ENCODE results near the gene NTRK2.

The NTRK2 gene

DNA sequence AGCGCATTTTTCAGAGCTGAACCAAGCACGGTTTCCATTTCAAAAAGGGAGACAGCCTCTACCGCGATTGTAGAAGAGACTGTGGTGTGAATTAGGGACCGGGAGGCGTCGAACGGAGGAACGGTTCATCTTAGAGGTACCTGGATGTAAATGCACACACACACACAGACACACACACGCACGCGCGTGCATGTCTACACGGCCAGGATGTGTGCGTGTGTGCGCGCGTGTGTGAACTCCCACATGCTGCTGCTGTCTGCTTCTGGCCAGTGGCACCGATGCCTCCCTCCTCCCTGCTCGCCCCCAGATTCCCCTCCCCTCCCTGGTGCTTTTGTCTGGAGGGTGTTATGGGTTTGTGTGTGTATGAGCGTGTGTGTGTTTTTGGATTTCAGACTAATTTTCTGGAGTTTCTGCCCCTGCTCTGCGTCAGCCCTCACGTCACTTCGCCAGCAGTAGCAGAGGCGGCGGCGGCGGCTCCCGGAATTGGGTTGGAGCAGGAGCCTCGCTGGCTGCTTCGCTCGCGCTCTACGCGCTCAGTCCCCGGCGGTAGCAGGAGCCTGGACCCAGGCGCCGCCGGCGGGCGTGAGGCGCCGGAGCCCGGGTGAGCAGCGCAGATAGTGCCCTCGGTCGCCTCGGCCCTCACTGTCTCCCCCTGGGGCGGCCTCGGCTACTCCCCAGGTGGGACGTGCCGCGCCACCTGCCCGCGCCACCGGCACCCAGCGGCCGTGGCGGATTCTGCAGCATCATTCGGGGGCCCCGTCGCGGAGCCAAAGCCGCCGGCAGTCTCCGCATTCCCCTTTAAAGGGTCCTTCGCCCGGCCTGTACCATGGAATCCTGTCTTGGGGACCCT lies at the start of gene NTRK2:
NTRK2 (plus strand) TSS at position 442 of the 850 bp plus-strand sequence. CDS start 1,020 bp downstream, outside the sequence.
- no peak for DNase-seq (ENCODE audit: low spot score)

DNA sequence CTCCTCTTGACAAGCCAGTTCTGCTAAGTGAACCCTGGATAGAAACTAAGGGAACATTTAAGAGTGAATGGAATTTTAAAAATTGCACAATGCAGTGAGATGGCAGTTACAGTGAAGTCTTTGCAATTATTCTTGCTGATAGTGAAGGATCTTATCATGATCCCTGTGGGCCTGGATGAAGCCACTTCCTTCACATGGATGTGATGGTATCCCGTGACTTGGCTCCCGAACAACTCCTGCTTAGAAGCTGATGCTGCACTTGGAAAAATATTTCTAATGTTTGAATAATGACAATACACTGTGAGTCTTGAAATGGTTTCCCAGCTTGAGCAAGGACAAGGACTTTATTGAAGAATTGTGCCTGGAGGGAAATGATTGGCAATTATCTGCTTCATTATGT lies 49.2 kb upstream of the NTRK2 start:
- no peak for DNase-seq (ENCODE audit: low spot score)

DNA sequence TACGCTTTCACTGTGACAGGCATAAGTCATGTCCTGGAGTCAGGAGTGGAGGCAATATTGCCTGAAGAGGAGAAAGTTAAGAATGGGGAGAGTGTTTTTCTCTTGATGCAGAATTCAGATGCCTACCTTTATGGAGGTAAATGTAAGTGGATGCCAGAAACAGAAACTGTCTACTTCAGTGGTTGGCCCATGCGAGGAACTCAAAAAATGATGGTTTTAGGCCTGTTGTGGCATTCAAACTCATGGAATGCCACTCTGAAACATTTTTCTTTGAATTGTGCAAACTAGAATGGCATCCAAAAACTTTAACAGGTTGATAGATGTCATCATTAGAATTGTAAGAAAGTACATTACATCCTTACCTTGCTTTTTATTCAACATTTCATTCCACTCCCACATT lies 47.7 kb upstream of the NTRK2 start:
- DNase-seq (ENCODE audit: low spot score) = no peak

DNA sequence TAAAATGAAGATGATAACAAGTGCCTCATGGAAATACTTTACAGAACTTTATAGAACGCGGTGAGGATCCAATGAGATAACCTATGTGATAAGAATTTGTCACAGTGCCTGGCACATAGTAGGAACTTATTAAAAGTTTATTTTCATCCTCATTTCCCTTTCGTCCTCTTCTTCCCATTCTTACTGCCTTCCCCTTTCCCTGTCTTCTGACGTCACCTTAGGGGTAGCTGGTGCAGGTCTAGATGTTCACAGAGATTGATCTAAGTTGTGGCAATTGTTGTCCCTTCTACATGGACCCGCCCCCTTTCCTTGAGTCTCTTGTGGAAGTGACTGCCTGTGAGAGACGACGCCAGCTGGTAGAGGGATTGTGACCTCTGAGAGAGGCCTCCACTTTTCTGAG lies 46.5 kb upstream of the NTRK2 start:
- no peak for DNase-seq (ENCODE audit: low spot score)

DNA sequence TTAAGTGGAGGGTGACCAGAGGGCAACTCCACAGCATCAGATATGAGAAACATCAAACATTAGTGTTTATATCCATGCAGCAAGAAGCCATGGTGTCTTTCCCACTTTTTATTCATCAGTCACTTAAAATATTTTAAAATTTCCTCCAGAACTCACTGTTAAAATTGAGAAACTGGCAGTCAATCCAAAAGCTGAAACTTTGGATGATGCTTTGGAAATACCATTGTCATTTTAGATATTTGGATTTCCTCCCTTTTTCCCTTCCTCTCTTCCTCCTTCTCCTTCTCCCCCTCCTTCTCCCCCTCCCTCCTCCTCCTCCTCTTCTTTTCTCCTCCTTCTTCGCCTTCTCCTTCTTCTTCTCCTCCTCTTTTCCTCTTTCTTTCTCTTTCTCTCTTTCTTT lies 33.1 kb upstream of the NTRK2 start:
- no peak for DNase-seq (ENCODE audit: low spot score)

DNA sequence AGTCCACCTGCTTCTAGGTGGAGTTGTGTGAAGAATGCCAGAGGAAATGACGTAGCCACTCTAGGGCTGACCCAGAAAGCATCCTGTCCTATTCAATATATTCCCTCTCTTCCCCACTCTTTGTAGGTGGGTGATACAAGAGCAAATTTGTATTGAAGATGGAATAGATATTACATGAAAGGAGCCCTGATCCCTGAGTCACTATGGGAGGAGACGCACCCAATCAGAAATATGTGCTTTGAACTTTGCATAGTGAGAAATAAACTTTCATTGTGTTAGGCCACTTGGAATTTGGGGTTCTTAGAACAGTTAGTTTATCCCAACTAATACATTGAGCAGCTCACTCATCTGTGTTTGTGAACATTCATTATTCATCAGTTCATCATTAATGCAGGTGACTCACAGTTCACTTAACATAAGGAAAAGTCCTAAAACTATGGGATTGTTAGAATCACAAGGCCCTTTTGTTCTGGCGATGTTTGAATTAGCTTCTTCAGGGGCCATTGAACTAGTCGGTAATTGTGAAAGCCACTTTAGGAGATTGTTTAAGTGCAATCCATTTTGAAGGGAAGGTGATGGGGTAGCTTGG lies 26.9 kb upstream of the NTRK2 start:
- DNase-seq (ENCODE audit: low spot score) = no peak

DNA sequence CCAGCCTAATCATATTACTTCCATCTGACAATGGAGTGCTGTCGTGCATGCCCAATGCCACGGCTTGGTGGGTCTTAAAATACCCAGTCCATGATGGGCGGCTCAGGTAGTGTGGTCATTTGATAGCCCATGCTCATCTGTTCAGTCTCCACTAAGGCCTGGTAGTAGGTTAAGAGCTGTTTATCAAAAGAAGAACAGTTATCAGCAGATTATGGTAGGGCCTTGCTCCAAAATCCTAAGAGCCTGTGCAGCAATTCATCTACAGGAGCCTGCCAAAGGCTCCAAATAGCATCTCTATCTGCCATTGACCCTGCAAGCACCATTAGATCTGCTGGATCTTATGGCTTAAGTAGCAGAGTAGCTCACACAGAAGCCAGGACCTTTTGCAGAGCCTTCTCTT lies 21.8 kb upstream of the NTRK2 start:
- DNase-seq (ENCODE audit: low spot score) = no peak

DNA sequence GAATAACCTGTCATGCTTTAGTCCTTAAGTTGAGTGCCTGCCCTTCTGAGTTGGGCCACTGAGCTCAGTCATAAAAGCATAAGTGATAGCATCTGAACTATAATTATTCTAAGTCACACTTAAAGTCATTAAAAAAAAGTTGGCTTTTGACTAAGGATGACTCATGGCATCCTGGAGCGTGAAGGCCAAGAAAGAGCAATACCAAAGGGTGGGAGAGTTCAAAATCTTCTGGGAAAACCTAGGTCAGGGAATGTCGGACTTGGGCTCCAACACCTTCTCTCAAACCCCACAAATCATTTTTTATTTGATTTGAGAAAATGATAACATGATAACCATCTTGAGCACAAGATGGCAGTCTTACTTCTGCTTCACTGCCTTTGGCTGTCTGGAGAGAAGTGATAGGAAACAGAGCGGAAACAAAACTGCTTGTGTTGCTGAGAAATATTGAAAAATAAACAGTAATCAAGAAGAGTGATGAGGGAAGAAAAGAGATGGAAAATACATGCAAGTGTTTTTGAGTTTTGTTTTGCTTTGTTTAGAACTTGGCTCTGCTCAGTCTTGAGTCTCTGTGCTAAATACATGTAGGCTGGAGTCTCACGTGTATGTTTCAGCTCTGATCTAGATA lies 16.9 kb upstream of the NTRK2 start:
- DNase-seq (ENCODE audit: low spot score) = no peak

DNA sequence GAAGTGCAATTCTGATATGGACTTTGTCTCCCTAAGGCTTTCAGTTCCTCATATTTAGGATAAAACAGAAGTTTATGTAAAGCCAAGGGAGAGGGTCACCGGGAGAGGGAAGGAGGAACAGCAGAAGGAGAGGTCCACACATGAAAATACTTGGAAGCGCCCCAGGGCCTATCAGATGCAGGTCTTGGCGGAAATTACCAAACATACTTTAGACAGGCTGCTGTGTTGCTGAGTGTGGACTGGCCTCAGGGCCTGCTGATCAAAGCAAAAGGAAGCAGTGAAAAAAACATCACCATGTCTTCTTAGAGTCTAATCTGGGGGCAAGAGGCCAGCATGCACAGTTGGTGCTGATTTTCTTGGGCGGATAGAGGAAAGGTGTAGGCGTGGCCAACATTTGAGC lies 14.1 kb upstream of the NTRK2 start:
- no peak for DNase-seq (ENCODE audit: low spot score)

DNA sequence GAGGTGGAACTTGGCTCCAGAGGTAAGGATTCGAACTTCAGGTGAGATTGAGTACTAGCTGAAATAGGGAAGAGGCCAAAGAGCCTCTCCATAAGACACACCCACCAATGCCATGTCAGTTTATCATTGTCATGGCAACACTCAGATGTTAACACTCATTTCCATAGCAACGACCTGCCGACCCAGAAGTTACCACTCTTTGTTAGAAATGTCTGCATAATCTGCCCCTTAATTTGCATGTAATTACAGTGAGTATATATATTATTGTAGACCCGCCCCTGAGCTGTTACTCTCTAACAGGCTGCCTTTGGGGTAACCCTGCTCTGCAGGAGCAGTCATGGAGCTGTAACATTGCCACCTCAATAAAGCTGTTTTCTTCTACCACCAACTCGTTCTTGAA lies 10.2 kb upstream of the NTRK2 start:
- DNase-seq (ENCODE audit: low spot score) = no peak

DNA sequence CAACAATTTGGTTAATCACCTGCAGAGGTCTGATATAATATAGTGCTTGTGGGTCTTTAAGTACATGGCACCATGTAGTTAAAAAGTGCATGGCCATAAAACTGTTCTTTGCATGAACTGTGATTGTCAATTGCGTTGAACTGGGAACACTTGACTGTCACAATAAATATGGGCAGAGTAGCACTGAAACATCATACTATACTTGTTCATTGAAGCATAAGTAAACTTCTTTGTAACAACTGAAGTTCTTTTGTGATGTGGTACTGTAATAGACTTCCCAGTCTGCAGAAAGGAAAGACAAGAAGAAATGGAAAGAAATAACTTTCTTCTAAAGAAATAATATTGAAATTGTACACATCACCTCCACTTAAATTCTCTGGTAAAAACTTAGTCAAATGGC lies 9.8 kb upstream of the NTRK2 start:
- DNase-seq (ENCODE audit: low spot score) = no peak

DNA sequence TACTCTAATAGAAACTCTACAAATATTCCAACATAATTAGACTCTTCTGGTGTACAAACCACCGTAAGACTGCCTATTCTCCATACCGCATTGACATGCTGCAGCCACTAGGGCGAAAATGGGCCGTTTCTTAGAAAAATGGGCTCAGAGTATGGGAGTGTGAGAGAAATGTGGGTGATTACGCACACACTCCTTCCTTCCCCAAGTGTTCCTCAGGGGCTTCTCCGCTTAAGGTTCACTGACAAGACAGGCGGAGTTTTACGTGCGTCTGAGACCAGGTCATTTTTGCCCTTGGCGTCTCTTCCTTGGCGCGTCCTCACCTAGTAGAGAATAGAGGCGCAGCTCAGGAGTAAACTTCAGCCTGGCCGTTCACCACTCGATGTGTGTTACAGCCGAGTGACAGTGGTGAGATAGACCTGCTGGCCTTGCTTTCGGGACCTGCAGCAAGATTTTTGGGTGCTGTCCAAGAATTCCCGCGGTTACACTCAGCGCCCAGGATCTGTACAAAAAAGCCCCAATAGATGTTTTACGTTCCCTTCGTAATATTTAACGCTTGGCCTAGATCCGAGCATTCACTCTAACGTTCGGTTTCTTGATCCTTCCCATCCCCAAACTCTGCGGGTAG lies 1.8 kb upstream of the NTRK2 start:
- no peak for DNase-seq (ENCODE audit: low spot score)

DNA sequence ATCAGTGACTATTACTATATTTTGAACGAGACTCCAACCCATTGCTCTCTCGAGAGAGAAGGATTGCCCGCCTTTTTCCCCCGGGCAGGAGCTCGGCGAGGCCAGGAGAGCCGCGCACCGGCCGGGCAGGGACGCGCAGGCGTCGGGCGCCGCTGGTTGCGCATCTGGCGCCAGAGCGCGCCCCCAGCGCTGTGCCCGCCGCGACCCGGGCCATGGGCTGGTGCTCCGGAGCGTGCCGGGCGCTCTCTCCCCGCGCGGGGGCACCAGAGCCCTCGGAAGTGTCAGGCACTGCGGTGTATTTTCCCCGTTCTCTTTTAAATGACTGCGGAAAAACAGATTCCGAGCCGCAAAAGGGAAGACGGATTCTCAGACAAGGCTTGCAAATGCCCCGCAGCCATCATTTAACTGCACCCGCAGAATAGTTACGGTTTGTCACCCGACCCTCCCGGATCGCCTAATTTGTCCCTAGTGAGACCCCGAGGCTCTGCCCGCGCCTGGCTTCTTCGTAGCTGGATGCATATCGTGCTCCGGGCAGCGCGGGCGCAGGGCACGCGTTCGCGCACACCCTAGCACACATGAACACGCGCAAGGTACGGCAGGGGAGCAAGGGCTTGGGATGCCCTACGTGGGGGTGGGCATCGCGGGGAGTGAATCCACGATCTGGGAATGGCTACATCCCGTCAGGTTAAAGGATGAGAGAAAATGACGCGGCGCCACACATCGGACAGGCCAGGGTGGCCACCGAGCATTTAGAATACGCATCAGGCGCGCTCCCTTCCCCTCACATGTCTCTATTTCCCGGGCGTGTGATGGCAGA lies 1.1 kb upstream of the NTRK2 start:
- peak; percentile 68 for DNase-seq (ENCODE audit: low spot score)

DNA sequence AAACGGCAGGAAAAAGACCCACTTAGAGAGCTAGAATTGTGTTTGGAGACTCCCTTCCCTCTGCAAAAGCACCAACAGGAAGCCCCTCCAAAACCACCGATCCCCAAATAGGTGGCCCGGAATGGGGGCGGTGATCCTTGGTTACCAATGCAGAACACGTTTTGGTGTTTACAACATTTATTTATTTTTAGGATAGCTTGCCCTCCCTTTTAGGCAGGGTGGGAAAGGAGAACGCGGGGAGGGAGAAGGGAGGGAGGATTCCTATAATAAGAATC lies 579 bp upstream of the NTRK2 start:
- DNase-seq (ENCODE audit: low spot score) = peak; percentile 28

DNA sequence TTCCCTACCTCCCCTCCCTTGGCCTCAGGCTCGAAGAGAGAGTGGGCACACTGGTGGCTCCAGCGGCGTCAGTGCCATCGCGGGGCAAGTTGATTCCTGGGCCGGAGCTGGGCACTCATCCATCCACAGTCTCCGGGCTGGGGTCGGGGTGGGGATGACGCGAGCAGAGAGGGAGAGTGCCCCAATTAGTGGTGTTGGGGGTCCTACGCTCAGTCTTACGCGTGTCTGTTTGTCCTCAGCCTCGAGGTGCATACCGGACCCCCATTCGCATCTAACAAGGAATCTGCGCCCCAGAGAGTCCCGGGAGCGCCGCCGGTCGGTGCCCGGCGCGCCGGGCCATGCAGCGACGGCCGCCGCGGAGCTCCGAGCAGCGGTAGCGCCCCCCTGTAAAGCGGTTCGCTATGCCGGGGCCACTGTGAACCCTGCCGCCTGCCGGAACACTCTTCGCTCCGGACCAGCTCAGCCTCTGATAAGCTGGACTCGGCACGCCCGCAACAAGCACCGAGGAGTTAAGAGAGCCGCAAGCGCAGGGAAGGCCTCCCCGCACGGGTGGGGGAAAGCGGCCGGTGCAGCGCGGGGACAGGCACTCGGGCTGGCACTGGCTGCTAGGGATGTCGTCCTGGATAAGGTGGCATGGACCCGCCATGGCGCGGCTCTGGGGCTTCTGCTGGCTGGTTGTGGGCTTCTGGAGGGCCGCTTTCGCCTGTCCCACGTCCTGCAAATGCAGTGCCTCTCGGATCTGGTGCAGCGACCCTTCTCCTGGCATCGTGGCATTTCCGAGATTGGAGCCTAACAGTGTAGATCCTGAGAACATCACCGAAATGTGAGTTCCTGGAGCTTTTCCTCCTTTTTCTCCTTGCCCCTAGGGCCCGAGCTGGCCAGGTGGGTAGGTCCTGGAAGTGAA lies 861 bp downstream of the NTRK2 start:
- DNase-seq (ENCODE audit: low spot score) = no peak

DNA sequence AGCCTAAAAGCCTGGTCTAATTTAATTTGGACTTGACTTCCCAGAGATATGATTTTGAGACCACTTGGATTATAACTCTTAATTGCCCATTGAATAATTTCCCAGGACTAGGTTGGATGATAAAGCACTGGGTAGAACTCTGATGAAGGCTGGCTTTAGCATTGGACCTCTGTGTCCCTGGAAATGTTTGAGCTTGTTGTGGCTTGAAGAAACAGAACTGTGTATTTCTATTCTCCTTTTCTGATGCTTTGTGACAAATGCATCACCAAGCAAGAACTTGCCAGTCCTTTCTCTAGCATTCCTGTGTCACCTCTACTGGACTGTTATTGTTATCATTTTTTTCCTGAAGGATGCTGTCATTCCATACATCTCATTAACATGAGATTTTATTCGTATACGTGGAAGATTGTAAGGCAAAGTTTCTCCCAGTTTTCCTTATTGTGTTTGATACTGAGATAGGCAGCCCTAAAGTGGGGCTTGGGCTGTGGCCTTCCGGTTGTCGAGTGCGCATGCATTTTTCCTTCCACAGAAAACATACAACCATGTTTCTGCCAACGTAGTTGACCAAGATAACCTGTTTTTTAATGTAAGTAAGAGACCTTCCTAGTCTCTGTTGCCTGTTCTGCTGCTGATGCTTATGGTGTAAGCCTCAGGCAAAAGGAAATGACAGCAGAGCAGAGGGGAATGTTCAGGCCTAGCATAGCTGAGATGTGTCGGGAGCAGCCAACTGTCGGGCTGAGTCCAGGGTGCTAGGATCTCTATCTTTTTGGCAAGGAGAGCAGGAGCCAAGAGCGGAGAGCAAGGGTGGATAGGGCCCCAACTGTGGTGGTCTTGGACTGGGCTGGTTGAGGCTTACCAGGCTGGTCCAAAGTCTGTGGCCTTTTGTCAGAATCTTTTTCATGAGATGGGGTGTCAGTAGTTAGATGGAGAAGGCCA lies 2.3 kb downstream of the NTRK2 start:
- DNase-seq (ENCODE audit: low spot score) = no peak

DNA sequence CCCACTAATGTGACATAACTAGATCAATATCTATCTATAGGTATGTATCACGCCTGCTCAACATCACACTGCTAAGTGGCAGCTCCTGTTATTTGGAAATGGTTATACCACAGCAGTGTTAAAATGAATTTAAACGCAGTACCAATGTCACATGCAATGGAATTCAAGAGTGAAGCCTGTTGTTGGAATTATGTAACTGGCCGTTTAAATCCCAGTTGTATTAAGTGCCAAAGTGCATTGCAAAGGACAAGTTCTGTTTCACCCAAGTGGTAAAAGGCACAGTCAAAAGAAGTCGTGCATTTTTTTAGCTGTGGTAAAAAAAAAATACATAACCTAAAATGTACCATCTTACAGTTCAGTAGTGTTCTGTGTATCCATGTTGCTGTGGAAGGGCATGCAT lies 4.3 kb downstream of the NTRK2 start:
- DNase-seq (ENCODE audit: low spot score) = no peak

DNA sequence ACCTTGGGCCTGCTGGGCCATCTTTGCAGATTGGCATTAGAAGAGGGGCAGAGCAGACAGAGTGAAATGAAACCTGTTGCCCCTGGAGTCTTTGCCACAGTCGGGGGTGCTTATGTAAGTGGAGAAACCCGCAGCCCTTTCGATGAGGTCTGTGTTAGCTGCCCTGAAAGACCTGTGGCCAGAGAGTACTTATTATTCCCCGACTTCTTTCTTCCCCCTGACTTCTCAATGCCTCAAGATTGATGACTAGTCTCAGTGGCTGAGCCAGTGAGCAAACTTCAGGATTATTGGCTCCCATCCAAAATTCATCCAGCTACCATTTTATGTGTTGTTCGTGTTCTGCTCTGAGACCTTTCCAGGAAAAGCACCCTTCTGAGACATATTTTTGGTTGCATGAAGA lies 7.6 kb downstream of the NTRK2 start:
- DNase-seq (ENCODE audit: low spot score) = no peak

DNA sequence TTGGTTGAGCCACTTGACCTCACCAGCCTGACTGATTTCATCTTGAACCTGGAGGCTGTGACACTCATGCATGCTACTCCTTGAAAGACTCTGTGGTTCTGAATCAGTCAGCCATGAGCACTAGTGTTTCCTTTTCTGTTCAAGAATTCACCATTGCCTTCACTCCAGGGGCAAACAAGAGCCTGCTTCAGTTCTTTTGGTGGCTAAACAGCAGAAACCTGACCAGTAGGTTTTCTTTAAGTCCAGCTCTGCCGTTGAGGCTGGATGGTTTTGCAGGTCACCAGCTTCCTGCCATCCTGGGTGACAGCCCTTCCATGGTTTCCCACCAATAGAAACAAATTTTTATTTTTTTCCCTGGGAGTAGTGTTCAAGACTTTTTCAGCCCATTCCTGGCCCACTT lies 10.0 kb downstream of the NTRK2 start:
- DNase-seq (ENCODE audit: low spot score) = no peak
